ENCODE measurements around the gene ELAPOR2. TPM values are rescaled to one million over a fixed set of nuclear protein-coding genes. Genes with fewer than 3 reads are reported as not detected.

The ELAPOR2 gene
- total and polyA plus RNA-seq, 2 of the 4 experiments (the other 2 are of a cell fraction): 0.62 to 1.3 TPM

DNA sequence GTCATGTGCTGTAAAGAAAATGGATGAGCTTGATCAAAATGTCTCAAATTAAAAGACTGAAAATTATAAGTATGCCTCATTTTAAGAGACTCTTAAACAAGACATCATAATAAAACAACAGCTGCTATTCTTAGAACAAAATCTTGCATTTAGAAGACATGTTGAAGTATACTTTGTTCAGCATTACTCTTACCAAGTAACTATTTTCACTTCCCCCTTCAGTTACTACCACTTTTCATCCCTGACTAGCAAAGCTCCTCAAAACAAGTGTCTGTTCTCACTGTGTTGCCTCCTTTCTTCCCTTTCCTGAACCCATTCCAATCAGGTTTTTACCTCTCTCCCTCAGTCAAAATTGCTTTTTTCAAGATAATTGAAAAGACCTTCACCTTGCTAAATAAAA is 31.6 kb downstream of the ELAPOR2 start:
- no peak overlapping the region for H3K18ac ChIP-seq (ENCODE audit: low read depth, low read length)
- TF ChIP-seq RFX5 (IDR thresholded peaks at IDR 0.05; ENCODE audit: low read depth, low read length): no peak
- no peak for TF ChIP-seq RAD21 (IDR thresholded peaks at IDR 0.05; ENCODE audit: low read length)
- no peak for TF ChIP-seq CHD1 (IDR thresholded peaks at IDR 0.05; ENCODE audit: low read depth, low read length)
- TF ChIP-seq MAFK (IDR thresholded peaks at IDR 0.05; ENCODE audit: low read depth, low read length): no peak
- TF ChIP-seq, protein P1, sequence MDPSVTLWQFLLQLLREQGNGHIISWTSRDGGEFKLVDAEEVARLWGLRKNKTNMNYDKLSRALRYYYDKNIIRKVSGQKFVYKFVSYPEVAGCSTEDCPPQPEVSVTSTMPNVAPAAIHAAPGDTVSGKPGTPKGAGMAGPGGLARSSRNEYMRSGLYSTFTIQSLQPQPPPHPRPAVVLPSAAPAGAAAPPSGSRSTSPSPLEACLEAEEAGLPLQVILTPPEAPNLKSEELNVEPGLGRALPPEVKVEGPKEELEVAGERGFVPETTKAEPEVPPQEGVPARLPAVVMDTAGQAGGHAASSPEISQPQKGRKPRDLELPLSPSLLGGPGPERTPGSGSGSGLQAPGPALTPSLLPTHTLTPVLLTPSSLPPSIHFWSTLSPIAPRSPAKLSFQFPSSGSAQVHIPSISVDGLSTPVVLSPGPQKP (IDR thresholded peaks at IDR 0.05; ENCODE audit: borderline replicate concordance, low read depth, low read length): no peak
- no peak for TF ChIP-seq MXI1 (IDR thresholded peaks at IDR 0.05; ENCODE audit: borderline replicate concordance, low read depth, low read length)
- no peak for TF ChIP-seq FOS (IDR thresholded peaks at IDR 0.05; ENCODE audit: low read depth, low read length)
- TF ChIP-seq RCOR1 (IDR thresholded peaks at IDR 0.05; ENCODE audit: insufficient replicate concordance, low read length): no peak
- H2BK15ac ChIP-seq (ENCODE audit: low read depth, low read length): no peak overlapping the region
- no peak overlapping the region for H2BK5ac ChIP-seq (ENCODE audit: low read depth, low read length, poor library complexity, severe bottlenecking)
- no peak overlapping the region for H3K56ac ChIP-seq (ENCODE audit: extremely low read depth, insufficient read depth, low read length)
- no peak overlapping the region for H3K14ac ChIP-seq (replicated peaks; ENCODE audit: low read depth, low read length)
- H4K20me1 ChIP-seq (ENCODE audit: insufficient read depth, low read length): no peaks in the 10 kb centered on the region
- H4K5ac ChIP-seq (ENCODE audit: low read depth, low read length): no peak overlapping the region
- no peak overlapping the region for H3K27ac ChIP-seq (ENCODE audit: insufficient read depth, low read length)
- no peaks in the 10 kb centered on the region for H3K36me3 ChIP-seq (ENCODE audit: control insufficient read depth, insufficient read depth, low read length)
- H3K4me2 ChIP-seq (ENCODE audit: low read depth, low read length): no peak overlapping the region
- H3K9me3 ChIP-seq (ENCODE audit: control insufficient read depth, insufficient read depth, low read length): no peaks in the 10 kb centered on the region
- no peak overlapping the region for H3K4ac ChIP-seq (ENCODE audit: low read depth, low read length)
- no peaks in the 10 kb centered on the region for H3K9me1 ChIP-seq (ENCODE audit: insufficient read depth, low read length)
- ATAC-seq (ENCODE audit: low read depth): no peak
- dilution Hi-C loops (cut with HindIII; ENCODE audit: low sequenced_read_pairs, unreplicated experiment): no loop called here
- no peak overlapping the region for H2AFZ ChIP-seq (replicated peaks; ENCODE audit: low read length, poor library complexity)
- H4K8ac ChIP-seq (ENCODE audit: low read depth in 2 of 2, low read length in 2 of 2): no peak overlapping the region
- no peaks in the 10 kb centered on the region for H3K4me1 ChIP-seq (ENCODE audit: control insufficient read depth, insufficient read depth, low read length)
- H2AK5ac ChIP-seq (ENCODE audit: low read depth, low read length): no peak overlapping the region
- no peak overlapping the region for H2BK120ac ChIP-seq (ENCODE audit: low read depth, low read length)
- in situ Hi-C loops (cut with MboI; ENCODE audit: low sequenced_read_pairs): no loop called here
- H3K23ac ChIP-seq (ENCODE audit: low read depth, low read length): no peak overlapping the region
- BruUV-seq (replicated peaks): no TSS peak
- H3K4me3 ChIP-seq (ENCODE audit: insufficient read depth, low read depth, low read length): no peak overlapping the region
- H2AK9ac ChIP-seq (replicated peaks; ENCODE audit: low read depth, low read length, poor library complexity): no peak overlapping the region
- intact Hi-C loops (cut with micrococcal nuclease): no loop called here
- no peak overlapping the region for H2BK20ac ChIP-seq (ENCODE audit: low read depth, low read length)
- POLR2A ChIA-PET (ENCODE audit: unreplicated experiment): no interaction called here
- no peaks in the 10 kb centered on the region for H3K79me1 ChIP-seq (ENCODE audit: low read depth in 1 of 2, low read length in 2 of 2)
- CTCF ChIA-PET: no interaction called here
- DNase-seq: no peak
- no peak overlapping the region for H3K9ac ChIP-seq (ENCODE audit: low read depth, low read length)
- no peak overlapping the region for H4K91ac ChIP-seq (ENCODE audit: insufficient read depth, low read depth, low read length)
- no peaks in the 10 kb centered on the region for H3K27me3 ChIP-seq (ENCODE audit: control insufficient read depth, insufficient read depth, low read length)
